ENCODE measurements around the gene RNF181.

DNA sequence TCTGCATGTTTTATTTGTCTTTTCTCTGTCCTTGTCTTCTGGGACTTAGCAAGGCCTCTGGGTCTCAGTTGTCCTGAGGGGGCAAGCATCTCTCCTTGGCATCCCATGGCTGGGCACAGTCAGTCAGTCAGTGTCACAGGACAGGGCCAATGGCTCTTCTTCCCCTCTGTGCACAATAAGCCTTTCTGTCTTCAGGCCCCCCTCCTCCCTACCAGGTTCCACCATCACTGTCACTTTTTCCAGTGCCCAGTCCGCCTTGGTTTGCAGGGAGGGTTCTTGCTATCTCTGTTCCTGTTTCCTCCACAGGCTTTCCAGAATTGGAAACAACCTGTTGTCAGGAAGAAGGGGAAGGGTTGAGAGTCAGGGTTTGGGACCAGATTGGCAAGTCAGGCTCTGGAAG is 13.1 kb upstream of the RNF181 start:
- TF ChIP-seq, protein P1, sequence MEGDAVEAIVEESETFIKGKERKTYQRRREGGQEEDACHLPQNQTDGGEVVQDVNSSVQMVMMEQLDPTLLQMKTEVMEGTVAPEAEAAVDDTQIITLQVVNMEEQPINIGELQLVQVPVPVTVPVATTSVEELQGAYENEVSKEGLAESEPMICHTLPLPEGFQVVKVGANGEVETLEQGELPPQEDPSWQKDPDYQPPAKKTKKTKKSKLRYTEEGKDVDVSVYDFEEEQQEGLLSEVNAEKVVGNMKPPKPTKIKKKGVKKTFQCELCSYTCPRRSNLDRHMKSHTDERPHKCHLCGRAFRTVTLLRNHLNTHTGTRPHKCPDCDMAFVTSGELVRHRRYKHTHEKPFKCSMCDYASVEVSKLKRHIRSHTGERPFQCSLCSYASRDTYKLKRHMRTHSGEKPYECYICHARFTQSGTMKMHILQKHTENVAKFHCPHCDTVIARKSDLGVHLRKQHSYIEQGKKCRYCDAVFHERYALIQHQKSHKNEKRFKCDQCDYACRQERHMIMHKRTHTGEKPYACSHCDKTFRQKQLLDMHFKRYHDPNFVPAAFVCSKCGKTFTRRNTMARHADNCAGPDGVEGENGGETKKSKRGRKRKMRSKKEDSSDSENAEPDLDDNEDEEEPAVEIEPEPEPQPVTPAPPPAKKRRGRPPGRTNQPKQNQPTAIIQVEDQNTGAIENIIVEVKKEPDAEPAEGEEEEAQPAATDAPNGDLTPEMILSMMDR (IDR thresholded peaks at IDR 0.05) = no peak
- TF ChIP-seq EP300 (IDR thresholded peaks at IDR 0.05) = no peak
